MCF 10A (cell line): ENCODE measurements around the gene DNMBP. TPM values are rescaled to one million over a fixed set of nuclear protein-coding genes. Genes with fewer than 3 reads are reported as not detected.

Experiments
- BruUV-seq: library from RNA; stranded (reverse); fragments of 400-500 nt; replicated peaks from 2 replicates; lab custom pipeline; 2021; lab: Mats Ljungman, UMichigan
- CTCF ChIA-PET: fragments of 300-600 bp; sonication (Branson Sonifier 250); formaldehyde crosslinking; extraction: SDS; loops from one replicate; lab custom pipeline; 2021; ENCODE audit warnings: antibody characterized with exemption, inconsistent platforms; lab: Yijun Ruan, JAX
- POLR2A ChIA-PET: fragments of 300-600, 350-650 bp; sonication (Branson Sonifier 250); formaldehyde crosslinking; extraction: SDS; loops from one replicate; lab custom pipeline; 2020; ENCODE audit warnings: antibody characterized with exemption, inconsistent platforms; lab: Yijun Ruan, JAX
- DNase-seq: peaks from one replicate; pipeline ENCODE4 v3.0.0-alpha.2; 2018; ENCODE audit not compliant: unreplicated experiment
- H3K27ac Mint-ChIP-seq: one replicate; pipeline ENCODE4 v1.8.0; 2022; ENCODE audit warnings: mild to moderate bottlenecking, low read depth, mixed read lengths; ENCODE audit not compliant: unreplicated experiment
- H3K27me3 Mint-ChIP-seq: one replicate; pipeline ENCODE4 v1.8.0; 2022; ENCODE audit warnings: mixed read lengths; ENCODE audit not compliant: insufficient read depth, unreplicated experiment
- H3K36me3 Mint-ChIP-seq: one replicate; pipeline ENCODE4 v1.8.0; 2022; ENCODE audit warnings: mild to moderate bottlenecking, moderate library complexity, mixed read lengths; ENCODE audit not compliant: insufficient read depth, unreplicated experiment
- H3K4me1 Mint-ChIP-seq: one replicate; pipeline ENCODE4 v1.8.0; 2022; ENCODE audit warnings: mixed read lengths; ENCODE audit not compliant: insufficient read depth, unreplicated experiment
- H3K4me3 Mint-ChIP-seq: one replicate; pipeline ENCODE4 v1.8.0; 2022; ENCODE audit warnings: mild to moderate bottlenecking, moderate library complexity, mixed read lengths; ENCODE audit not compliant: unreplicated experiment
- H3K9me3 Mint-ChIP-seq: one replicate; pipeline ENCODE4 v1.8.0; 2022; ENCODE audit warnings: mixed read lengths; ENCODE audit not compliant: unreplicated experiment
- intact Hi-C: fragments of 100-400 bp; cut with micrococcal nuclease; formaldehyde crosslinking; loops from 2 replicates; pipeline ENCODE4 v1.14.1; 2022
- total RNA-seq: library from RNA; stranded (reverse); gene quantifications from 2 replicates; pipeline ENCODE4 v1.2.3, GENCODE V29; 2022
- TF ChIP-seq, protein P1 (sequence below): fragments of 200-600 bp; IDR thresholded peaks from one replicate; pipeline ENCODE4 v1.8.0; 2022; ENCODE audit warnings: antibody characterized with exemption, mild to moderate bottlenecking; ENCODE audit not compliant: unreplicated experiment

DNMBP gene
- total RNA-seq, 1 experiment from 2014 or later, result 11.3 TPM

DNA sequence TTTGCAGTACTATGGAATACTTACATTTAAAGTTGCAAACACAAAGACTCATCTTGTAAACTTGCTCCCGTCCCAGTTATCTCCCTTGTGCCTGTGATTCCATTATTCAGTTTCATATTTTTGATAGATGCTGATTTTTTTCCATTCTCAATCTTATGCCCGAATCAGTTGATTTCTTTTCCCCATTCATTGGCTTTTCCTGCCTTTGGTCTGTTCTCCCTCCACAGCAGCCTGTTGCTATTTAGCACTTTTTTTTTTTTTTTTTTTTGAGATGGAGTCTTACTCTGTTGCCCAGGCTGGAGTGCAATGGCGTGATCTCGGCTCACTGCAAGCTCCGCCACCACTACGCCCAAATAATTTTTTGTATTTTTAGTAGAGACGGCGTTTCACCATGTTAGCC is 149.3 kb downstream of the DNMBP start:
- ChIA-PET POLR2A (no interaction called here), CTCF (interaction anchor here (0.6 to 3.6 kb wide), 3 partner anchors 15 to 478 kb away, joined by 3 to 20 read pairs (median 16); no protein-coding TSS in a partner anchor)
- H3K27ac Mint-ChIP-seq, result no peak overlapping the region
- BruUV-seq, result no TSS peak
- H3K36me3 Mint-ChIP-seq, result no peaks in the 10 kb centered on the region
- no peak overlapping the region for H3K4me3 Mint-ChIP-seq
- no peaks in the 10 kb centered on the region for H3K9me3 Mint-ChIP-seq
- no peak for DNase-seq
- no peaks in the 10 kb centered on the region for H3K4me1 Mint-ChIP-seq
- intact Hi-C loops, result no loop called here
- no peaks in the 10 kb centered on the region for H3K27me3 Mint-ChIP-seq
- TF ChIP-seq, protein P1, sequence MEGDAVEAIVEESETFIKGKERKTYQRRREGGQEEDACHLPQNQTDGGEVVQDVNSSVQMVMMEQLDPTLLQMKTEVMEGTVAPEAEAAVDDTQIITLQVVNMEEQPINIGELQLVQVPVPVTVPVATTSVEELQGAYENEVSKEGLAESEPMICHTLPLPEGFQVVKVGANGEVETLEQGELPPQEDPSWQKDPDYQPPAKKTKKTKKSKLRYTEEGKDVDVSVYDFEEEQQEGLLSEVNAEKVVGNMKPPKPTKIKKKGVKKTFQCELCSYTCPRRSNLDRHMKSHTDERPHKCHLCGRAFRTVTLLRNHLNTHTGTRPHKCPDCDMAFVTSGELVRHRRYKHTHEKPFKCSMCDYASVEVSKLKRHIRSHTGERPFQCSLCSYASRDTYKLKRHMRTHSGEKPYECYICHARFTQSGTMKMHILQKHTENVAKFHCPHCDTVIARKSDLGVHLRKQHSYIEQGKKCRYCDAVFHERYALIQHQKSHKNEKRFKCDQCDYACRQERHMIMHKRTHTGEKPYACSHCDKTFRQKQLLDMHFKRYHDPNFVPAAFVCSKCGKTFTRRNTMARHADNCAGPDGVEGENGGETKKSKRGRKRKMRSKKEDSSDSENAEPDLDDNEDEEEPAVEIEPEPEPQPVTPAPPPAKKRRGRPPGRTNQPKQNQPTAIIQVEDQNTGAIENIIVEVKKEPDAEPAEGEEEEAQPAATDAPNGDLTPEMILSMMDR, result no peak

DNA sequence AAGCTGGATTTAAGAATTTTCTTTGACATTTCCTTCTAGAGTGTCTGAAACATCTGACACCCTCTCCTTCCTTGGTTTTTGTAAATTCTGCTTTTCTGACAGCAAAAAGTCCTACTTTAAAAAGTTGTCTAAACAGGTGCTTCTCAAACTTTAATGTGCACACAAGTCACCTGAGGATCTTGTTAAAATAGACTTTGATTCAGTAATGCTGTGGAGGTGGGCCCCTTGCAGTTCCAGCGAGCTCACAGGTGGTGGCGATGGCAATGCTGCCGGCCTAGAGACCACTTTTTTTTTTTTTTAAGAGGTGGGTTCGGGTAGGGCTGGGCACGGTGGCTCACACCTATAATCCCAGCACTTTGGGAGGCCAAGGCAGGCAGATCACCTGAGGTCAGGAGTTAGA is 150.2 kb downstream of the DNMBP start:
- no TSS peak for BruUV-seq

DNA sequence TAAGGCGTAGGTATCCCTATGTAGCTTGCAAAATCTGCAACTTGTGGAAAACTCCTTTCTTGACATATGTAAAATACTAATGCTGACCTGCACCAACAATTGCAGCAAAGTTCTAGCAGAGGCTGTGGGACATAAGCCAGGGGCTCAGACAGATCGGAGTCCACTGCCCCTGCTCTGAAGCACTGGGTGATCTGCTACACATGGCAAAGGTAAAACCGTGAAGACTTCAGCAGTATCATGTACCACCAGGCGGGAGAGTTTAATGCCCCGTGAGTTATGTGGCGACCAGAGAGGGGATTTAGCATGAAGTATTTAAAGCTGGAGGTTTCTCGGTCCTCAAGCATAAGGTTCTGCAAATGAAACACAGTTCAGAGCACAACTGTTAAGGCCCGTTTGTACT is 150.9 kb downstream of the DNMBP start:
- intact Hi-C loops, result no loop called here
- no peak for DNase-seq
- H3K9me3 Mint-ChIP-seq, result no peaks in the 10 kb centered on the region
- no peaks in the 10 kb centered on the region for H3K27me3 Mint-ChIP-seq
- H3K4me3 Mint-ChIP-seq, result no peak overlapping the region
- no peaks in the 10 kb centered on the region for H3K36me3 Mint-ChIP-seq
- ChIA-PET CTCF (interaction anchor here (0.8 to 3.6 kb wide), 3 partner anchors 13 to 187 kb away, joined by 3 to 20 read pairs (median 16); no protein-coding TSS in a partner anchor), POLR2A (no interaction called here)
- TF ChIP-seq, protein P1, result no peak
- H3K4me1 Mint-ChIP-seq, result no peaks in the 10 kb centered on the region
- no TSS peak for BruUV-seq
- no peak overlapping the region for H3K27ac Mint-ChIP-seq

More for the DNA sequence above, 150.2 kb downstream of the DNMBP start:
- Mint-ChIP-seq H3K9me3 (no peaks in the 10 kb centered on the region), H3K27me3 (no peaks in the 10 kb centered on the region), H3K4me1 (no peaks in the 10 kb centered on the region), H3K4me3 (no peak overlapping the region), H3K27ac (no peak overlapping the region), H3K36me3 (no peaks in the 10 kb centered on the region)
- peak; percentile 13 for DNase-seq
- TF ChIP-seq, protein P1, result no peak
- intact Hi-C loops, result no loop called here
- CTCF ChIA-PET, result interaction anchor here (0.6 to 3.6 kb wide), 5 partner anchors 14 to 592 kb away, joined by 3 to 20 read pairs (median 4); no protein-coding TSS in a partner anchor
- POLR2A ChIA-PET, result interaction anchor here (0.7 kb wide), 1 partner anchor 186 kb away, joined by 4 read pairs; no protein-coding TSS in a partner anchor

DNA sequence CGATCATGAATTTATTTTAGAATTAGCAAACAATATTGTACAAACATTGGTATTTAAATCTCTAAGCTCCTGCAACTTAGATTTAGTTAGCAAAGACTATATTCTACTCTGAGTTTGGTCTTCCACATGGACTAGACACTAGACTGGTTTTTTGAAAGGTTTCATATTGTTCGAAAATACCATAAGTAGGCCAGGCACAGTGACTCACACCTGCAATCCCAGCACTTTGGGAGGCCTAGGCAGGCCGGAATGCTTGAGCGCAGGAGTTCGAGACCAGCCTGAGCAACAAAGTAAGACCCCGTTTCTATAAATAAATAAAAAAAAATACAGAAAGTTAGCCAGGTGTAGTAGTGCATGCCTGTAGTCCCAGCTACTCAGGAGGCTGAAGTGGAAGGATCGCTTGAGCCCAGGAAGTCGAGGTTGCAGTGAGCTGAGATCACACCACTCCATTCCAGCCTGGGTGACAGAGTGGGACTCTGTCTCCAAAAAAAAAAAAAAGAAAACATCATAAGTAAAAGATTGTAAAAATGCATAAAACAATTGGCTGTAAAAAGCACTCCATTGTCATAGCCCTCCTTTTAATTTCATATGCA is 154.2 kb downstream of the DNMBP start:
- no peaks in the 10 kb centered on the region for H3K4me1 Mint-ChIP-seq
- intact Hi-C loops, result no loop called here
- CTCF ChIA-PET, result interaction anchor here (0.7 to 5.2 kb wide), 3 partner anchors 10 to 355 kb away, joined by 3 to 45 read pairs (median 6); no protein-coding TSS in a partner anchor
- BruUV-seq, result no TSS peak
- DNase-seq, result no peak
- no peak overlapping the region for H3K4me3 Mint-ChIP-seq
- no peak overlapping the region for H3K27ac Mint-ChIP-seq
- no peaks in the 10 kb centered on the region for H3K36me3 Mint-ChIP-seq
- POLR2A ChIA-PET, result no interaction called here
- no peaks in the 10 kb centered on the region for H3K27me3 Mint-ChIP-seq
- TF ChIP-seq, protein P1, result no peak
- no peaks in the 10 kb centered on the region for H3K9me3 Mint-ChIP-seq
